GM21786 (cell line): ENCODE measurements around the gene NANS.
A peak's percentile ranks its signal among the peaks of the same experiment; 100 is the strongest.

Experiments
- ATAC-seq: cut with Tn5 transposase; IDR thresholded peaks from one replicate; pipeline ENCODE4 v1.9.1; 2021; ENCODE audit not compliant: unreplicated experiment

The NANS gene

DNA sequence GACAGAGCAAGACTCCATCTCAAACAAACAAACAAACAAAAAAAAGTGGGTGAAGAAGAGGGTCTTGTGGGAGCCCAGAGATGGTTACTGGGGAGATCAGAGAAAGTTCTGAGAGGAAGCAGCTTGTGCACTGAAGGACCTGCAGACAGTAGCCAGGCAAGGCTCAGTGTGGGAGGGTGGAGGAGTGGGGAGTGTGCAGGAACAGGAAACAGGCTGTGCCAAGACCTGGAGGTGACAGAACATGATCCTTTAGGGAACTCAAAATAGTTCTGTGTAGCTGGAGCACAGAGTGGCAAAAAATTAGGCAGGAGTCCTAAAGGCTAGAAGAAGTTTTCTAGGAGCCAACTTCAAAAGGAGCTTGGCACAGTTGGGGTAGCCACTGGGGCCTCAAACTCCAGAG, 19.2 kb upstream of the NANS start:
- ATAC-seq, result no peak

DNA sequence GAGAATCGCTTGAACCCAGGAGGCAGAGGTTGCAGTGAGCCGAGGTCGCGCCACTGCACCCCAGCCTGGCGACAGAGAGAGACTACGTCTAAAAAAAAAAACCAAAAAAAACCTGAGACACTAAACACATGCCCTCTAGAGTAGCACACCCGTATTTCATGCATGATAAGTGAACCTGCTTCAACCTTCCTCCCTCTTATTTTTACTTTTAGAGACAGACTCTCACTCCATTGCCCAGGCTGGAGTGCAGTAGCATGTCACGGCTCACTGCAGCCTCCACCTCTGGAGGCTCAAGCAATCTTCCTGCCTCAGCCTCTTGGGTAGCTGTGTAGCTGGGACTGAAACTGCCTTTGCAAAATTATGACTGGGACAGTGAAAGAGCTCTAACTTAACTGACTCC, 17.6 kb upstream of the NANS start:
- ATAC-seq, result peak; percentile 50

DNA sequence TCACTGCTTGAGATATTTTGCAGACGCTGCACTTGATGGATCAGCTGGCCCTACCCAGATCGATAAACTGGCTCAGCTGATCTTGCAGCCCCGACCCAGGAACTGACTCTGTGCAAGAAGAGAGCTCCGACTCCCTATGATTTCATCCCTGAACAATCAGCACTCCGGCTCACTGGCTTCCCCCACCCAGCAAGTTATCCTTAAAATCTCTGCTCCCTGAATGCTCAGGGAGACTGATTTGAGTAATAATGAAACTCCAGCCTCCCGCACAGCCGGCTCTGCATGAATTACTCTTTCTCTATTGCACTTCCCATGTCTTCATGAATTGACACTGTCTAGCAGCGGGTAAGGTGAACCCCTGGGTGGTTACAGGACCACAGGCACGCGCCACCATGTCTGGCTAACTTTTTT, 16.9 kb upstream of the NANS start:
- peak; percentile 35 for ATAC-seq

DNA sequence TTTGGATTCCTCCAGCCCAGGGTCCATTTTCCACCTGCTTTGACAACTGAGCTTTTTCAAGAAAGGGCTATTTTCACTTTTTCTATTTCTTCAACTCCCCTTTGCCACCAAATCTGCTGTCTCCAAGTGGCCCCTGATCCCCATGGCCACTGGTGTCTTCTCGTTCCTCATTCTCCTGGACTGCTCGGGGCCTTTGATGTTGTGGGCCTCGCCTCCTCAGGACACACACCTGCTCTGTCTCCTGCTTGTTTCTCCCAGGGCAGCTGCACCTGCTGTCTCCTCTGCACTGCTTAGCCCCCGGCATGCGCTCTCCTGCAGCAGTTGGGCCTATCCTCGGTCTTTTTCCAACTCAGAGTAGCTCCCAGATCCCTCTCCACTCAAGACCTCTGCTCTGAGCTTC, 16.3 kb upstream of the NANS start:
- no peak for ATAC-seq

DNA sequence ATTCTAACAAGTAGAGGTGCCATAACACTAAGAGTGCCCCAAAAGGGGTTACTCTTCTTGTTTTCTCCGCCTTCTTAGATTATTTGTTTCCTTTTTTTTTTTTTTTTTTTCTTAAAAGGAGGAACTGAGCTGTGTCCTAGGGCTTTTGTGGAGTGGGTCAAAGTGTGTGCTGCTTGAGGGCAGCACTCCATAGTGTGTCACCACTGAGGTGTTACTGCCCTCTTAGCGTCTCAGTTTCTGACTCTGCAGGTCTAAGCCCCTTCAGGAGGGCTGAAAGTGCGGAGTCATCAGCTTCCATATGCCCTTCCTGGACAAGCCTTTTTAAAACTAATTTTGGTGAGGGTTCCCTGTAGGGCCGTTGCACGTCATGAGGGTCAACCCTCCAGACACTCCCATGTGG, 12.6 kb upstream of the NANS start:
- ATAC-seq, result no peak

DNA sequence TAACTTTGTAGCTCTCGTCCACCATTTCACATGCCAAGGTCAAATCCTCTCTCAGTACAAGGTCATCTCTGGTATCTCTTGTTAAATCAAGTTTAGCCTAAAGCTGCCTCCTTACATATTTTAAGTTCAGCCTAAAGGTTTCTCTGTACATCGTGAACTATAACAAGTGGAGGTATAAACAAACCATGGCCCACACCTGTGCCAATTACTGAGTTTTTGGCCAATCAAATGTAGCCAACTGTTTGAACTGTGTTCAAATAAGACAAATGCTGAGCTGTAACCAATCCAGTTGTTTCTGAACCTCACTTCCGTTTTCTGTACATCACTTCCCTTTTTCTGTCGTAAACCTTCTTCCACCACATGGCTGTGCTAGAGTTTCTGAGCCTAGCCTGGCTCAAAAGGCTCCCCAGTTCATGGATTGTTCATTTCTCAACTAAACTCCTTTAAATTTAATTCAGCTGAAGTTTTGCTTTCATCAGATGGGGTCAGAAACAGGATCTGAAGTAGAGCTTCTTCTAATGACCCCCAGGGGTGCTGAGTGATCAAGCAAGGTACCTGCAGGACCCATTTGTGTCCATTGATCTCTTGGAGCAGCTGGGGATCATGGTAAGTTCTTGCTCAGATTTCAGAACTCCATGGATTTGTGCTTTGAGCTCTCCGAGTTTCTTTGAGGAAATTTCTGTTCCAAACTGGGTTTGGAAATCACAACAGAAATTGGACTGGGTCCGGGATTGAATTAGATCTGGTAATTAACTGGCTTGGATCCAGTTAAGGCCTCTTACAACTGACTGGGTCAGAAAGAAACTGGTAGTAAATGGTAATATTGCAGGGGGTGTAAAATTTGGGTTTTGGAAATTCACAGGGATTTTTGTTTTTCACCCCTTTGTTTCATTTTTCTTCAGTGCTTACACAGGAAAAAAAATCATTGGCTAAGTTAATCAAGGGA, 11.0 kb upstream of the NANS start:
- peak; percentile 90 for ATAC-seq

DNA sequence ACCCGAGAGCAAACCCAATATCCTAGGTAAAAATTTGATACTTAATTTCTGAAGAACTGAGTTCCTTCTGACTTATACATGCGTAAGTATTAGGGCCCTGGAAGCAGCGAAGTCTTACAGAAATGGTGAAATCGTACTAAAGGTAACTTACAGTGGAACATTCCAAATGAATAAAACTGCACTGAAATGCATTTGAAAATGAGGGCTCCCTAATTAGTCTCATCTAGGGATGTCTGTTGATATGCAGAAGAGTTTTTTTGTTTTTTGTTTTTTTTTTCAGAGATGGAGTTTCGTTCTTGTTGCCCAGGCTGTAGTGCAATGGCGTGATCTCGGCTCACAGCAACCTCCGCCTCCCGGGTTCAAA, 10.4 kb upstream of the NANS start:
- no peak for ATAC-seq

DNA sequence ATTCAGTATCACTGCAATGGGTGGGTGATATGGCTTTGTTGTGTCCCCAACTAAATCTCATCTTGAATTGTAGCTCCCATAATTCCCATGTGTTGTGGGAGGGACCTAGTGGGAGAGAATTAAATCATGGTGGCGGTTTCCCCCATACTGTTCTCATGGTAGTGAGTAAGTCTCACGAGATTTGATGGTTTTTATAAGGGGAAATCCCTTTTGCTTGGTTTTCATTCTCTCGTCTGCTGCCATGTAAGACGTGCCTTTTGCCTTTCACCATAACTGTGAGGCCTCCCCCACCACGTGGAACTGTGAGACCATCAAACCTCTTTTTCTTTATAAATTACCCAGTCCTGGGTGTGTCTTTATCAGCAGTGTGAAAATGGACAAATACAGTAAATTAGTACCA, 9.5 kb upstream of the NANS start:
- no peak for ATAC-seq

DNA sequence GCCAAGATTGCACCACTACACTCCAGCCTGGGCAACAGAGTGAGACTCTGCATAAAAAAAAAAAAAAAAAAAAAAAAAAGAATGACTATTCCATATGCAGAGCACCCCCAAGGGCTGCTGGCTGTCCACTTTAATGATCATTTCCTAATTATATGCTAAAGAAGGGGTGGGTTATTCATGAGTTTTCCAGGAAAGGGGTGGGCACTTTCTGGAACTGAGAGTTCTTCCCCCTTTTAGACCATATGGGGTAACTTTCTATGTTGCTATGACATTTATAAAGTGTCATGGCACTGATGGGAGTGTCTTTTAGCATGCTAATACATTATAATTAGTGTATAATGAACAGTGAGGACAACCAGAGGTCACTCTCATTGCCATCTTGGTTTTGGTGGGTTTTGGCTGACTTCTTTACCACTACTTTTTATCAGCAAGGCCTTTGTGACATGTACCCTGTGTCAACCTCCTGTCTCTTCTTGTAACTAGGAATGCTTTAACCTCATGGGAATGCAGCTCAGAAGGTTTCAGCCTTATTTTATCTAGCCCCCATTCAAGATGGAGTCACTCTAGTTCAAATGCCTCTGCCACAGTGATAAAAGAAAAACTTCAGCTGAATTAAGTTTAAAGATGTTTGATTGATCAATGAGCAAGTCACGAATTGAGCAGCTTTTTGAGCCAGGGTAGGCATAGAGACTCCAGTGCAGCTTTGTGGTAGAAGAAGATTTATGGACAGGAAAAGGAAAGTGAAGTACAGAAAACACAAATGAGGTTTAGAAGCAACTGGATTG, 7.1 kb upstream of the NANS start:
- no peak for ATAC-seq

DNA sequence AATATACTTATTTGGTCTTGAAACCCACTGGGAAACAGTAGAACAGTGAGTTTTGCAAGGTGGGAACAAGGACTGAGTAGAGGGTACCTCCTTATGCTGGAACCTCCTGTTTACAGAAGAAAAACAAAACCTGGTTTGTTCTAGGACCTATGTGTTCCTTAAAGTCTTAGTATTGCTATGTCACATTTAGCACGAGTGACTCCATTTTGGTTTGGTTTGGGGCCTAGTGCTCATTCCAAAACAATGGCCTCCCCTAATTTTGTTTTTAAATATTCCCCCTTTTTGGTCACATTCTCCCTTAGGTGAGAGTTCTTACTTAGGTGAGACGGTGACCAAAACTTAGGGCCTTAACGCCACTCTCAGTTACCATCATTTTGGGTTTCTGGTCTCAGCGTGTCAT, 6.2 kb upstream of the NANS start:
- ATAC-seq, result no peak

DNA sequence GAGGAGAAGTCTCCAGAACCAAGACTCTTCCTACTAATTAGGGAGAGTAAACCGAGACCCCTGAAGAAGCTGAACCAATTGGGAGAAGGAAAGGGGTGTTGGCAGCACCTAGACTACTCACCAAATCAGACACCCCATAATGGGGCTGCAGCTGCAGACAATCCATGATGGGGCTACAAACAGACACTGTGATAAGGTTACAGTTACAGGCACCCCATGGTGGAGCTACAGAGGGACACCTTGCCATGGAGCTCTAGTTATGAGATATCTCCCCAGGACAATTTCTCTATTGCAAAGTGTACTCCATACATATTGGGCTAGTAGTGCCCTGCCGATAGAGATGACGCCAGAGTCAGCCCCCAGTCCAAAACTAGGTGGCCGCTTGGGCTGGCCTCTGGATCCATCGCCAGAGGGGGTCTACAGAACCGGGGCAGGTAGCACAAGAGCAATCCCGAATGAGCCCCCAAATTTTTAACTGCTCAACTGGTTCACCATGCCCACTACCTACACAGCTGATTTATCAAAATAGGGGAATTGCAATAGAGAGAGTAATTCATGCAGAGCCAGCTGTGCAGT, 2.1 kb upstream of the NANS start:
- no peak for ATAC-seq

DNA sequence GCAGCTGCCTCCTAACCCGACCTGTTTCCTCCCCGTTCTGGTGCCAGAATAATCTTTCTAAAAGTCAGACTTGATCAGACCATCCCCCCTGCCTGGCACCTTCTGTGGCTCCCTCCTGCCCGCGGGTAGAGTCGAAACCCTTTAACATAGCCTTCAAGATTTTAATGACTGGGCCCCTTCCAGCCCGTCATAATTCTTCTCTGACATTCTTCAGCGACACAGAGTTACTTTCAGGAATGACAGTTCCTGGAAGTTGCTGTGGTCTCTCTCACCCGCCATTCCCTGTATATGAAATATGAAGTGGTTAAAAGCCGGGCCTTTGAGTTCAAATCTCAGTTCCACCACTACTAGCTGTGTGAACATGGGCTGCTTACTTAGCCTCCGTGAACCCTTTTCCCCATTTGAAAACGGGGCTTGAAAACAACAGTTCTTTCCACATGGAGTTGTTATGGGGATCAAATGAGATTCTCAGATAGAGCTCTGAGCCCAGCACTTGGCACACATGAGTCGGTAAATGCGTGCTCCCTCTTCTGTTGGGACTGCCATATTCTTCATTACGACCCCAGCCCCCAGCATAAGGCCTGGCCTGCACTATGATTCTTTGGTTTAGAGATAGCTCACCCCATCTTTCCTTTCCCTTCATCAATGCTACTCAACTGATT, 737 bp downstream of the NANS start:
- ATAC-seq, result no peak

DNA sequence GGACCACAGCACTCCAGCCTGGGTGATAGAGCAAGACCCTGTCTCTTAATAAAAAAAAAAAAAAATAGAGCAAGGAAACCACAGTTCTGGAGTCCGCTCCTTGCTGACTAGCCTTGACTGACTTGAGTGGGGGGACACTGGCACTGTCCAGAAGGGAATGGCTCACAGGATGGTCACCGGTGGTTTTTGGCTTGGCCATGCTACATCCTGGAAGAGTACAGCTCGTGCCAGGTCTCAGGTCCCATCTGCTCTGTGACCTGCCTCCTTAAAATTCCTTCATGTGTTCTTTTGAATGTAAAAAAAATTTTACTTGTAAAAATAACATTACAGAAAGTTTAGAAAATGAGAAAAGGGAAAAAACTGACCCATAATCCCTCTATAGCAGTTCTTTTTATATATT, 5.6 kb downstream of the NANS start:
- no peak for ATAC-seq

DNA sequence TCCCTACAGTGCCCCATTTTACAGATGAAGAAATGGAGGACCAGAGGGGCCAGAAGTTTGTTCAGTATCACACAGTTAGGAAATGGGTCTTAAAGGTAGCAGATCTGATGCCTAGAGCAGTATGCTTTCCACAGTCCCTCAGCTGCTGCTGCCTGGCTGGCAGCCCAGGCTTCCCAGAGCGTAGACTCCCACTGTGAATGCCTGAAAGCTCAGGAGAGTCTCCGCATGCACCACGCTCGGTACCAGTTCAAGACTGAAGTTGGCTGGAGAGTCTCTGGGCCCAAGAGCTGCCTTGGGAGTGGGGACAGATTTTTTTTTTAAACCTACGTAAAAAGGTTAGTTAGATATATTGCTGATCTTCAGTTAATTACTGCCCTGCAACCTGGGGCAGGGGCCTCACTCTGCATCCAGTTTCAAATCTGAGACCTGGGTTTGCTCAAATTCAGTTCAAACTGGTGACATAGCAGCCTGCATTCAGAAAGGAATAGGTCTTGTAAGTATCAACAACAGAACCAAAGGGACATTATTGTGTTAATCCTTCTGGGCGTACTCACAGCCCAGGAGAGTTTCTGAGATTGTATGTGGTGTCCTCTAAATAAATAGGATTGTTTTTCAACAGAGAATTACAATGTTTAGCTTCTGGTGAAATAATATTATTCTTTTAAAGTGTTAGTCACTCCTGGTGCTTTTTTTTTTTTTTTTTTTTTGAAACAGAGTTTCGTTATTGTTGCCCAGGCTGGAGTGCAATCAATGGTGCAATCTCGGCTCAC, 8.3 kb downstream of the NANS start:
- ATAC-seq, result no peak

DNA sequence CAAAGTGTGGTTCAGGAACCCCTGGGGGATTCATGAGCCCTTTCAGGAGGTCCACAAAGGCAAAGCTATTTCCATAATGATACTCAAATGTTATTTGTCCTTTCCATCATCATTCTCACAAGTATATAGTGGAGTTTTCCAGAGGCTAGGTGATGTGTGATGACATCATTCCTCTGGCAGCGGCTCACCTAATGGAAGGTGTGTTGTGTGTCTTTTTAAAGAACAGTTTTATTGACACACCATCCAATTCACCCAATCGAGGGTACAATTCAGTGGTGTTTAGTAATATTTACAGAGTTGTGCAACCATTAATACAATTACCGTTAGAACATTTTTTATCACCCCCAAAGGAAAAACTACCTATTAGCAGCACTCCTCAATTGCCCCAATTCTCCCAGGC, 9.7 kb downstream of the NANS start:
- ATAC-seq, result no peak

DNA sequence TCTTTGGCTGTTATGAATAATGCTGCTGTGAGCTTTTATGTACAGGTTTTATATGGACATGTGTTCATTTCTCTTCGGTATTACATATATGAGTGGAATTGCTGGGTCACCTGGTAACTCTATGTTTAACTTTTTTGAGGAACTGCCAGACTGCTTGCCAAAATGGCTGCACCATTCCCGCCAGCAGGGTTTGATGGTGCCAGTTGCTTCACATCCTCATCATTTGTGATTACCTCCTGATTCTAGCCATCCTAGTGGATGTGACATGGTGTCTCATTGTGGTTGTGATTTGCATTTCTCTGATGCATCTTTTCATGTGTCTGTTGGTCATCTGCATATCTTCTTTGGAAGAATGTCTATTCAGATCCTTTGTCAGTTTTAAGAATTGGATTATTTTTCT, 10.7 kb downstream of the NANS start:
- no peak for ATAC-seq

DNA sequence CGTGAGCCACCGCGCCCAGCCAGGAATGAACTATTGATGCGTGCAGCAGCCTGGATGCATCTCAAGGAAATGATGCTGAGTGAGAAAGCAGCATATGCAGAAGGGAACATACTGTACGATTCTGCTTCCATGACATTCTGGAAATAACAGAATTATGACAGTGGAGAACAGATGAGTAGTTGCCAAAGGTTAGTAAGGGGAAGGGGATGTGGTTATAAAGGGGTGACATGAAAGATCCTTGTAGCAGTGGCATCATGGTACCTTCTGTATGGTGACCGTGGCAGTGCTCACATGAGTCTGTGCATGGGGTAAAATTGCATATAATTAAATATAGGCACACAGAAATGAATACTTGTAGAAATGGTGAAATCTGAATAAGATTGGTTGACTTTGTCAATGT, 13.0 kb downstream of the NANS start:
- ATAC-seq, result no peak

DNA sequence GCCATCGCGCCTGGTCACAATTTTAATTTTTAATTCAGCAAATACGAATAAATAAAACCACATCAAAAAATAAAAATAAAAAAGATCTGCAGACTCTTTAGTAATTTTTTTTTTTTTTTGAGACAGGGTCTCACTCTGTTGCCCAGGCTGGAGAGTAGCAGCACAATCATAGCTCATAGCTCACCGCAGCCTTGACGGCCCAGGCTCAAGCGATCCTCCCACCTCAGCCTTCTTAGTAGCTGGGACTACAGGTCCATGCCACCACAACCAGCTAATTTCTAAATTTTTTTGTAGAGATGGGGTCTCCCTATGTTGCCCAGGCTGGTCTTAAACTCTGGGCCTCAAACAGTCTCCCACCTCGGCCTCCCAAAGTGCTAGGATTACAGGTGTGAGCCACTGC, 14.2 kb downstream of the NANS start:
- no peak for ATAC-seq

DNA sequence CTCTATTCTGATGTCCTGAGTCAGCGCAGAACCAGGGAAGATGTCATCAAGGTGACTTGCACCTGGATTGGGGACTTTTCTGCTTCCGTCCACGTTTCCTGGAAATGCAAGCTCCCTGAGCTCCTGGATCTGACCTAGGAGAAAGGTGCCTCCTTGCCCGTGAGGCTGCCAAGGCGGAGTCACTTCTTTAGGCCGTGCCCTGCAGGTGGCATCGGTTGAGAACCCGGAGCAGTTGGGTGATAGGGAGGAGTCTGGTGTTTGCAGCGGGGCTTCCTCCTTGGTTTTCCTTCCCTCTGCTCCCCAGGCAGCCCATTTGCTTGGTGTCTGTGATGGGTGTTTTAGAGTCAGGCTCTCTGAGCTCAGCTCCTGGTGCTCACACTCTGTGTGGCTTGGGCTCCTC, 15.2 kb downstream of the NANS start:
- ATAC-seq, result no peak

DNA sequence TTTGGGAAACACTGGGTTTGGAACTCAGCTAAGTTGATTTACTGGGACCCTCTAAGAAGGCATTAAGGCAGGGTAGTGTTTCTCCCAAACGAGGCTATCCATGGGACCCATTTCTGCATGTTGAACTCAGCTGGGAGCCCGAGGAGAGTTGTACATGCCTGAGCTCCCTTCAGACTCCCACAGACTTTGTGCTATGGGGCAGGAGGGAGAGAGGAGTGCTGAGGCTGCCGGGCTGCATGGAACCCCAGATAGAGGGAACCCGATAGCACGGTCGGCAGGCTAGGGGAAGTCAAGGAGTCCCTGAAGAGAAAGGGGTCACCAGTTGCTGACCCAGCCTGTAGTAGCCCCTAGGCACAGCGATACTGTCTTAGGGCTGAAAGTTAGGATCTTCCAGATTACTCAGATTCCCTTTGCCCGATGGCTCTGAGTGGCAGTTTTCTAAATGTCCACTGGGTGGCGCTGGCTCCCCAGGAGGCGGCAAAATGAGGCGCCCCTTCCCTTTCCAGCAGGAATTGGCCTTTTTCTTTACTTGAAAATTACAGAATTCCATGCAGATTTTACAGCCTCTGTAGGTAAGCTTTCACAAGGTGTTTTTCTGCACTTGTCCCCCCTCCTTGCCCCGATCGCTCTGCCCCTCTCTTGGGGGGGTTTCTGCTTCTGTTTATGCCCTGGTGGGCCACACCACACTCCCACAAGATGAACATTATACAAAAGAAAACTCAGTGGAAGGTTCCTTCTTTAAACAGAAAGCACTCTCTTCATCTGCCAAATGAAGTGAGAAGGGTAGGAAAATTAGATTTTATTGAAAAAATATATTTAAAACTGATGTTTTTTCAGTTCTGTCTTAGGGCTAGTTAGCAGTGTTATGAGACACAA, 17.8 kb downstream of the NANS start:
- ATAC-seq, result no peak
